MCF 10A (cell line): ENCODE results near the gene RNF150. TPM values are rescaled to one million over a fixed set of nuclear protein-coding genes. Genes with fewer than 3 reads are reported as not detected.

Experiments used
- BruUV-seq: library from RNA; stranded (reverse); fragments of 400-500 nt; replicated peaks from 2 replicates; lab custom pipeline; 2021; lab: Mats Ljungman, UMichigan
- CTCF ChIA-PET: fragments of 300-600 bp; sonication (Branson Sonifier 250); formaldehyde crosslinking; extraction: SDS; loops from one replicate; lab custom pipeline; 2021; ENCODE audit warnings: antibody characterized with exemption, inconsistent platforms; lab: Yijun Ruan, JAX
- POLR2A ChIA-PET: fragments of 300-600, 350-650 bp; sonication (Branson Sonifier 250); formaldehyde crosslinking; extraction: SDS; loops from one replicate; lab custom pipeline; 2020; ENCODE audit warnings: antibody characterized with exemption, inconsistent platforms; lab: Yijun Ruan, JAX
- DNase-seq: peaks from one replicate; pipeline ENCODE4 v3.0.0-alpha.2; 2018; ENCODE audit not compliant: unreplicated experiment
- H3K27ac Mint-ChIP-seq: one replicate; pipeline ENCODE4 v1.8.0; 2022; ENCODE audit warnings: mild to moderate bottlenecking, low read depth, mixed read lengths; ENCODE audit not compliant: unreplicated experiment
- H3K27me3 Mint-ChIP-seq: one replicate; pipeline ENCODE4 v1.8.0; 2022; ENCODE audit warnings: mixed read lengths; ENCODE audit not compliant: insufficient read depth, unreplicated experiment
- H3K36me3 Mint-ChIP-seq: one replicate; pipeline ENCODE4 v1.8.0; 2022; ENCODE audit warnings: mild to moderate bottlenecking, moderate library complexity, mixed read lengths; ENCODE audit not compliant: insufficient read depth, unreplicated experiment
- H3K4me1 Mint-ChIP-seq: one replicate; pipeline ENCODE4 v1.8.0; 2022; ENCODE audit warnings: mixed read lengths; ENCODE audit not compliant: insufficient read depth, unreplicated experiment
- H3K4me3 Mint-ChIP-seq: one replicate; pipeline ENCODE4 v1.8.0; 2022; ENCODE audit warnings: mild to moderate bottlenecking, moderate library complexity, mixed read lengths; ENCODE audit not compliant: unreplicated experiment
- H3K9me3 Mint-ChIP-seq: one replicate; pipeline ENCODE4 v1.8.0; 2022; ENCODE audit warnings: mixed read lengths; ENCODE audit not compliant: unreplicated experiment
- intact Hi-C: fragments of 100-400 bp; cut with micrococcal nuclease; formaldehyde crosslinking; loops from 2 replicates; pipeline ENCODE4 v1.14.1; 2022
- total RNA-seq: library from RNA; stranded (reverse); gene quantifications from 2 replicates; pipeline ENCODE4 v1.2.3, GENCODE V29; 2022
- TF ChIP-seq, protein P1 (sequence below): fragments of 200-600 bp; IDR thresholded peaks from one replicate; pipeline ENCODE4 v1.8.0; 2022; ENCODE audit warnings: antibody characterized with exemption, mild to moderate bottlenecking; ENCODE audit not compliant: unreplicated experiment

The RNF150 gene
- total RNA-seq, 1 experiment from 2014 or later = 0.44 TPM

DNA sequence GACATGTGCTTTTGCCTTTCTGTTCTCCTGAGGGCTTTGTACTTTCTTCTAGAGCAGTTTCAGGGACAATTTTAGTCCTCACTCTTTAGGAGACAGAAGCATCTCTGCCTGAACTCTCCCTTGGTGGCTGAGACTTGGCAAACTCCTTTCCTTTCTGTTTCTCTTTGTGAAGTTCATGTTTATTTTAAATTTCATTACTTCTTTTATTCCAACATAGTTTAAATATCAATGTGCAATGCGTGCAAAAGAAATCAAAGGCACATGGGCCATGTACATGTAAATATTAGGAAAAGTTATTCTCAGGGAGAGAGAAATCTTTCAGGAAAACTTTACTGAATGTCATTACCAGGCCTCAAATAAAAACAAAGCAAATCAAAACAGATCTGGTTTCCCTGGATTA is 177.6 kb downstream of the RNF150 start:
- peaks cover 8% of the 10 kb centered on the region for H3K4me1 Mint-ChIP-seq
- no peak for DNase-seq
- POLR2A ChIA-PET = no interaction called here
- H3K4me3 Mint-ChIP-seq = no peak overlapping the region
- H3K27ac Mint-ChIP-seq = no peak overlapping the region
- CTCF ChIA-PET = no interaction called here
- no TSS peak for BruUV-seq
- no peaks in the 10 kb centered on the region for H3K27me3 Mint-ChIP-seq
- intact Hi-C loops = no loop called here
- no peaks in the 10 kb centered on the region for H3K9me3 Mint-ChIP-seq
- no peaks in the 10 kb centered on the region for H3K36me3 Mint-ChIP-seq
- TF ChIP-seq, protein P1, sequence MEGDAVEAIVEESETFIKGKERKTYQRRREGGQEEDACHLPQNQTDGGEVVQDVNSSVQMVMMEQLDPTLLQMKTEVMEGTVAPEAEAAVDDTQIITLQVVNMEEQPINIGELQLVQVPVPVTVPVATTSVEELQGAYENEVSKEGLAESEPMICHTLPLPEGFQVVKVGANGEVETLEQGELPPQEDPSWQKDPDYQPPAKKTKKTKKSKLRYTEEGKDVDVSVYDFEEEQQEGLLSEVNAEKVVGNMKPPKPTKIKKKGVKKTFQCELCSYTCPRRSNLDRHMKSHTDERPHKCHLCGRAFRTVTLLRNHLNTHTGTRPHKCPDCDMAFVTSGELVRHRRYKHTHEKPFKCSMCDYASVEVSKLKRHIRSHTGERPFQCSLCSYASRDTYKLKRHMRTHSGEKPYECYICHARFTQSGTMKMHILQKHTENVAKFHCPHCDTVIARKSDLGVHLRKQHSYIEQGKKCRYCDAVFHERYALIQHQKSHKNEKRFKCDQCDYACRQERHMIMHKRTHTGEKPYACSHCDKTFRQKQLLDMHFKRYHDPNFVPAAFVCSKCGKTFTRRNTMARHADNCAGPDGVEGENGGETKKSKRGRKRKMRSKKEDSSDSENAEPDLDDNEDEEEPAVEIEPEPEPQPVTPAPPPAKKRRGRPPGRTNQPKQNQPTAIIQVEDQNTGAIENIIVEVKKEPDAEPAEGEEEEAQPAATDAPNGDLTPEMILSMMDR = no peak

DNA sequence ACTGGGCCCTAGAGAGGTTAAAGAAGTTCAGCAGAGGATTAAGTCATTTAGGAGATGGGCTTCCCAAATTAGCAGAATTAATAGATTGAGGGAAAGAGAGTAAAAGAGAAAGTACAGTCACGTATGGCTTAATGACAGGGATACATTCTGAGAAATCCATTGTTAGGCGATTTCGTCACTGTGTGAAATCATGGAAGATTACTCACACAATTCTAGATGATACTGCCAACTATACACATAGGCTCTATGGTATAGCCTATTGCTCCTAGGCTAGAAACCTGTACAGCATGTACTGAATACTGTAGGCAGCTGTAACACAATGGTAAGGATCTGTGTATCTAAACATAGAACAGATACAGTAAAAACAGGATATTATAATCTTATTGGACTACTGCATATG is 180.6 kb downstream of the RNF150 start:
- Mint-ChIP-seq H3K4me3 (peak overlapping the region; percentile 52), H3K4me1 (peaks cover 8% of the 10 kb centered on the region), H3K9me3 (no peaks in the 10 kb centered on the region), H3K36me3 (no peaks in the 10 kb centered on the region), H3K27me3 (no peaks in the 10 kb centered on the region), H3K27ac (peak overlapping the region; percentile 80)
- POLR2A ChIA-PET = interaction anchor here (0.6 kb wide), 1 partner anchor 11 kb away, joined by 3 read pairs; no protein-coding TSS in a partner anchor
- BruUV-seq = no TSS peak
- intact Hi-C loops = loop anchor here (1.0 kb wide), 1 partner anchor 181 kb away; the partner anchor contains the start of gene RNF150
- DNase-seq = peak; percentile 91
- CTCF ChIA-PET = no interaction called here
- TF ChIP-seq, protein P1 = no peak

DNA sequence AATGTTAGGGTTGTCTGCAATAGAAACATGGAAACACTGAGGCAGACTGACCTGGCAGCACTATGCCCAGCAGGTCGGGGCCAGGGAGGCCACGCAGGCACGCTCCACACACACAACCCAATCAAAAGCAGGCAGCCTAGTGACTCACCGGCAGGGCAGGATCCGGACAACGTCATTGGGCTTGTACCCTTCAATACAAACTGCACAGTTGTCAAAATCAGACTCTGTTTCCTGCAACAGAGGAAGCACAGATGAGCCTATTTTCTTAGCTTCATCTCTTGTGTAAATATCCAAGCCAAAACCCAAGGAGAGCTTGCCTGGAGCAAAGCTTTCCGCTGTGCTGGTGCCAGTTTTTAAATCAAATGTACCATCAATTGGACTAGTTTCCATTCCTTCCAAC is 185.8 kb downstream of the RNF150 start:
- CTCF ChIA-PET = no interaction called here
- peaks cover 24% of the 10 kb centered on the region for H3K4me1 Mint-ChIP-seq
- no peaks in the 10 kb centered on the region for H3K27me3 Mint-ChIP-seq
- H3K27ac Mint-ChIP-seq = no peak overlapping the region
- POLR2A ChIA-PET = no interaction called here
- no peaks in the 10 kb centered on the region for H3K36me3 Mint-ChIP-seq
- DNase-seq = peak; percentile 52
- TF ChIP-seq, protein P1 = no peak
- H3K9me3 Mint-ChIP-seq = no peaks in the 10 kb centered on the region
- BruUV-seq = no TSS peak
- intact Hi-C loops = no loop called here
- no peak overlapping the region for H3K4me3 Mint-ChIP-seq

DNA sequence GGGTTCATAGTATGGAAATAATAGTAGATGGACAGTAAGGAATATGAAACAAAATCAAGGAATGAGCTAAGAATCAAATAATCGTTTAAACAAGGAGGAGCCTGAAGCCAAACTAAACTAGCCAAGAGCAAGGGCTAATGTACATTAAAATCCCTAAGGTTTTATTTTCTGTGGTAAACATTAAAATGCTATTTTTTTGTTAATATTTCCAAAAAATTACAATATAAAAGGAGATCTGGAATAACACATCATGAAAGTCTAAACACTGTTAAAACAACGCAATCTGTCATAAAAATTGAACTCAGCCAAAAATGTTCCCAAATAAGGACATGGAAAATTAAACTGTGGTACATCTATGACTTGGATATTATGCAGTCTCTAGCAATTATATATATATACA is 188.2 kb downstream of the RNF150 start:
- no peaks in the 10 kb centered on the region for H3K27me3 Mint-ChIP-seq
- no peak overlapping the region for H3K4me3 Mint-ChIP-seq
- H3K36me3 Mint-ChIP-seq = no peaks in the 10 kb centered on the region
- H3K27ac Mint-ChIP-seq = no peak overlapping the region
- H3K9me3 Mint-ChIP-seq = no peaks in the 10 kb centered on the region
- peaks cover 22% of the 10 kb centered on the region for H3K4me1 Mint-ChIP-seq
- no peak for DNase-seq
- intact Hi-C loops = no loop called here
- no TSS peak for BruUV-seq
- POLR2A ChIA-PET = interaction anchor here (1.2 kb wide), 1 partner anchor 155 kb away, joined by 3 read pairs; no protein-coding TSS in a partner anchor
- TF ChIP-seq, protein P1 = no peak
- CTCF ChIA-PET = interaction anchor here (0.7 to 0.8 kb wide), 3 partner anchors 40 to 681 kb away, joined by 3 read pairs; no protein-coding TSS in a partner anchor
